ENCODE measurements around the gene STAT5A.
"Not testable (repeated sequence)": the region's sequence is repeated elsewhere in the genome, so short reads cannot be mapped to it uniquely, and the experiment has no call there.

GRCh38 chr17:42297775-42298174, 9.5 kb downstream of the STAT5A start:
- not testable (repeated sequence) for TF ChIP-seq CTCF, POLR2A (IDR thresholded peaks at IDR 0.05)
